ENCODE measurements around the gene ZMAT3. TPM values are rescaled to one million over a fixed set of nuclear protein-coding genes. Genes with fewer than 3 reads are reported as not detected.

Gene ZMAT3
- total RNA-seq, 1 donor from 2014 or later, result 5.2 TPM

- H3K36me3 ChIP-seq (ENCODE audit: control insufficient read depth in 3 of 3, insufficient read depth in 3 of 3, low read length in 3 of 3), result peaks cover 0 to 4% (median 0%) of the 10 kb centered on the region in 3 donors
- H3K9me3 ChIP-seq (ENCODE audit: control insufficient read depth in 3 of 3, low read length in 3 of 3), result no peaks in the 10 kb centered on the region
- H3K9ac ChIP-seq (ENCODE audit: low read depth in 1 of 3, low read length in 3 of 3), result no peak overlapping the region
- no peaks in the 10 kb centered on the region for H3K27me3 ChIP-seq (ENCODE audit: control insufficient read depth in 3 of 3, insufficient read depth in 3 of 3, low read length in 3 of 3)
- H3K27ac ChIP-seq (ENCODE audit: low read depth, low read length), result no peak overlapping the region
- H3K4me1 ChIP-seq (ENCODE audit: control insufficient read depth in 3 of 3, insufficient read depth in 3 of 3, low read length in 3 of 3), result no peaks in the 10 kb centered on the region
- no peak overlapping the region for H3K4me3 ChIP-seq (ENCODE audit: low read length in 3 of 3)
Observed at GRCh38 chr3:179029096-179029495, 42.5 kb downstream of the ZMAT3 start.

GRCh38 chr3:179028408-179028807 is 43.2 kb downstream of the ZMAT3 start:
- no peak overlapping the region for H3K4me3 ChIP-seq (ENCODE audit: low read length in 3 of 3)
- H3K4me1 ChIP-seq (ENCODE audit: control insufficient read depth in 3 of 3, insufficient read depth in 3 of 3, low read length in 3 of 3), result no peaks in the 10 kb centered on the region
- no peak overlapping the region for H3K27ac ChIP-seq (ENCODE audit: low read depth, low read length)
- H3K27me3 ChIP-seq (ENCODE audit: control insufficient read depth in 3 of 3, insufficient read depth in 3 of 3, low read length in 3 of 3), result no peaks in the 10 kb centered on the region
- peaks cover 0 to 4% (median 0%) of the 10 kb centered on the region in 3 donors for H3K36me3 ChIP-seq (ENCODE audit: control insufficient read depth in 3 of 3, insufficient read depth in 3 of 3, low read length in 3 of 3)
- no peak overlapping the region for H3K9ac ChIP-seq (ENCODE audit: low read depth in 1 of 3, low read length in 3 of 3)
- H3K9me3 ChIP-seq (ENCODE audit: control insufficient read depth in 3 of 3, low read length in 3 of 3), result no peaks in the 10 kb centered on the region

DNA sequence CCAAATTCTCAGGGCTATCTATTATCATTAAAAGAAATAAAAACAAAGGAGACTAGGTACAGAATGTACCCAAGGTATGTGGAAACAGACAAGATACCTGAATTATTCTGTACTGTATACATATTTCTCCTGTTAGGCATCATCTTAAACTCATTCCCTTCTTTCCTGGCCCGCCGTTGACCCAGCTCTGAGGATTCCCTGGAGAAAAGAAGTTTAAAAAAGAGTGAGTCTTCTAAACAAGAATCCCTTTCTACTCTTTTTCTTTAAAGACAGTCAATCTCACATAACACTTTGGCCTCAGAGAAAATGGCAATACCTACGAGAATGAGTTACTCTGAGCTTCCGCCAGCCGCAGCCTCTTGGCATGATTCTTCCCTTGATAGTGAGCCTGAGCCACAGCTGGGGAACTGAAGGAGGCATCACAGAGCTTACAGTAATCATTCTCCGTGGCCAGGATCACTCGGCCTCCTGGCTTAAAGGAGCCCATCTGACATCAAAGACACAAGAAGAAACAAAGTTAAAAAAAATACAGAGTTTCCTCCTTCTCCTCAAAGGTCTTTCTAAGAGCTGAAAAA is 44.2 kb downstream of the ZMAT3 start:
- H3K36me3 ChIP-seq (ENCODE audit: control insufficient read depth in 3 of 3, insufficient read depth in 3 of 3, low read length in 3 of 3), result peaks cover 0 to 4% (median 0%) of the 10 kb centered on the region in 3 donors
- H3K27ac ChIP-seq (ENCODE audit: low read depth, low read length), result no peak overlapping the region
- no peak overlapping the region for H3K9ac ChIP-seq (ENCODE audit: low read depth in 1 of 3, low read length in 3 of 3)
- no peaks in the 10 kb centered on the region for H3K4me1 ChIP-seq (ENCODE audit: control insufficient read depth in 3 of 3, insufficient read depth in 3 of 3, low read length in 3 of 3)
- no peak overlapping the region for H3K4me3 ChIP-seq (ENCODE audit: low read length in 3 of 3)
- no peaks in the 10 kb centered on the region for H3K27me3 ChIP-seq (ENCODE audit: control insufficient read depth in 3 of 3, insufficient read depth in 3 of 3, low read length in 3 of 3)
- H3K9me3 ChIP-seq (ENCODE audit: control insufficient read depth in 3 of 3, low read length in 3 of 3), result no peaks in the 10 kb centered on the region

- no peaks in the 10 kb centered on the region for H3K27me3 ChIP-seq (ENCODE audit: control insufficient read depth in 3 of 3, insufficient read depth in 3 of 3, low read length in 3 of 3)
- H3K4me3 ChIP-seq (ENCODE audit: low read length in 3 of 3), result no peak overlapping the region
- H3K9me3 ChIP-seq (ENCODE audit: control insufficient read depth in 3 of 3, low read length in 3 of 3), result no peaks in the 10 kb centered on the region
- H3K4me1 ChIP-seq (ENCODE audit: control insufficient read depth in 3 of 3, insufficient read depth in 3 of 3, low read length in 3 of 3), result no peaks in the 10 kb centered on the region
- H3K36me3 ChIP-seq (ENCODE audit: control insufficient read depth in 3 of 3, insufficient read depth in 3 of 3, low read length in 3 of 3), result peaks cover 0 to 4% (median 0%) of the 10 kb centered on the region in 3 donors
- H3K27ac ChIP-seq (ENCODE audit: low read depth, low read length), result no peak overlapping the region
- no peak overlapping the region for H3K9ac ChIP-seq (ENCODE audit: low read depth in 1 of 3, low read length in 3 of 3)
Observed at GRCh38 chr3:179026636-179027035, 45.0 kb downstream of the ZMAT3 start.

GRCh38 chr3:179021119-179021903 is 50.3 kb downstream of the ZMAT3 start:
- H3K27me3 ChIP-seq (ENCODE audit: control insufficient read depth in 3 of 3, insufficient read depth in 3 of 3, low read length in 3 of 3), result no peaks in the 10 kb centered on the region
- H3K9me3 ChIP-seq (ENCODE audit: control insufficient read depth in 3 of 3, low read length in 3 of 3), result no peaks in the 10 kb centered on the region
- no peak overlapping the region for H3K27ac ChIP-seq (ENCODE audit: low read depth, low read length)
- no peak overlapping the region for H3K4me3 ChIP-seq (ENCODE audit: low read length in 3 of 3)
- H3K36me3 ChIP-seq (ENCODE audit: control insufficient read depth in 3 of 3, insufficient read depth in 3 of 3, low read length in 3 of 3), result no peaks in the 10 kb centered on the region
- no peaks in the 10 kb centered on the region for H3K4me1 ChIP-seq (ENCODE audit: control insufficient read depth in 3 of 3, insufficient read depth in 3 of 3, low read length in 3 of 3)
- H3K9ac ChIP-seq (ENCODE audit: low read depth in 1 of 3, low read length in 3 of 3), result no peak overlapping the region

- no peak overlapping the region for H3K4me3 ChIP-seq (ENCODE audit: low read length in 3 of 3)
- no peak overlapping the region for H3K27ac ChIP-seq (ENCODE audit: low read depth, low read length)
- H3K9ac ChIP-seq (ENCODE audit: low read depth in 1 of 3, low read length in 3 of 3), result no peak overlapping the region
- no peaks in the 10 kb centered on the region for H3K4me1 ChIP-seq (ENCODE audit: control insufficient read depth in 3 of 3, insufficient read depth in 3 of 3, low read length in 3 of 3)
- H3K36me3 ChIP-seq (ENCODE audit: control insufficient read depth in 3 of 3, insufficient read depth in 3 of 3, low read length in 3 of 3), result no peaks in the 10 kb centered on the region
- no peaks in the 10 kb centered on the region for H3K9me3 ChIP-seq (ENCODE audit: control insufficient read depth in 3 of 3, low read length in 3 of 3)
- H3K27me3 ChIP-seq (ENCODE audit: control insufficient read depth in 3 of 3, insufficient read depth in 3 of 3, low read length in 3 of 3), result no peaks in the 10 kb centered on the region
Observed at GRCh38 chr3:179020112-179020511, 51.5 kb downstream of the ZMAT3 start.

DNA sequence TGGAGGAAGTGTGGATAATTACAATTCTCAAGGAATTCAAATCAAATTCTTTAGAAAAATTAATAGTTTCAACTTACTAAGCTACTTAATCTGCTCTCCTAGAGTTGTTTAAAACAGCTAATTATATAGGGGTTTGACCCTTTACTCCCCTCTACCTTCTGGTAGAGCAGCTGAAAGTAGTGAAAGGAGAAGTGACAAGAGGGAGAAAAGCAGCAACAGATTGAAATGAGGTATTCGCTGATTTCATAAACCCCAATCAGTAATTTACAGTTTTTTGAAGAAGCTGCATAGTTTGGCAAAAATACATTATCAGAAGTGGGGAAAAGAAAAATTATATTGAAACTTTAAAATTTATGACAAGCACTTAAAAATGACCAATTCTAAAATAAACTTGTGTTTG is 52.8 kb downstream of the ZMAT3 start:
- H3K27me3 ChIP-seq (ENCODE audit: control insufficient read depth in 3 of 3, insufficient read depth in 3 of 3, low read length in 3 of 3), result no peaks in the 10 kb centered on the region
- H3K9ac ChIP-seq (ENCODE audit: low read depth in 1 of 3, low read length in 3 of 3), result no peak overlapping the region
- H3K4me1 ChIP-seq (ENCODE audit: control insufficient read depth in 3 of 3, insufficient read depth in 3 of 3, low read length in 3 of 3), result no peaks in the 10 kb centered on the region
- no peaks in the 10 kb centered on the region for H3K9me3 ChIP-seq (ENCODE audit: control insufficient read depth in 3 of 3, low read length in 3 of 3)
- no peak overlapping the region for H3K4me3 ChIP-seq (ENCODE audit: low read length in 3 of 3)
- H3K27ac ChIP-seq (ENCODE audit: low read depth, low read length), result no peak overlapping the region
- no peaks in the 10 kb centered on the region for H3K36me3 ChIP-seq (ENCODE audit: control insufficient read depth in 3 of 3, insufficient read depth in 3 of 3, low read length in 3 of 3)

- Histone ChIP-seq H3K4me1 (ENCODE audit: control insufficient read depth in 3 of 3, insufficient read depth in 3 of 3, low read length in 3 of 3) (no peaks in the 10 kb centered on the region), H3K27me3 (ENCODE audit: control insufficient read depth in 3 of 3, insufficient read depth in 3 of 3, low read length in 3 of 3) (no peaks in the 10 kb centered on the region), H3K9ac (ENCODE audit: low read depth in 1 of 3, low read length in 3 of 3) (no peak overlapping the region), H3K4me3 (ENCODE audit: low read length in 3 of 3) (no peak overlapping the region), H3K27ac (ENCODE audit: low read depth, low read length) (no peak overlapping the region), H3K9me3 (ENCODE audit: control insufficient read depth in 3 of 3, low read length in 3 of 3) (no peaks in the 10 kb centered on the region), H3K36me3 (ENCODE audit: control insufficient read depth in 3 of 3, insufficient read depth in 3 of 3, low read length in 3 of 3) (no peaks in the 10 kb centered on the region)
Observed at GRCh38 chr3:179016979-179017670, 54.5 kb downstream of the ZMAT3 start.

GRCh38 chr3:179015551-179016020 is 56.0 kb downstream of the ZMAT3 start:
- no peaks in the 10 kb centered on the region for H3K36me3 ChIP-seq (ENCODE audit: control insufficient read depth in 3 of 3, insufficient read depth in 3 of 3, low read length in 3 of 3)
- no peak overlapping the region for H3K27ac ChIP-seq (ENCODE audit: low read depth, low read length)
- H3K4me1 ChIP-seq (ENCODE audit: control insufficient read depth in 3 of 3, insufficient read depth in 3 of 3, low read length in 3 of 3), result no peaks in the 10 kb centered on the region
- no peaks in the 10 kb centered on the region for H3K9me3 ChIP-seq (ENCODE audit: control insufficient read depth in 3 of 3, low read length in 3 of 3)
- no peak overlapping the region for H3K4me3 ChIP-seq (ENCODE audit: low read length in 3 of 3)
- no peak overlapping the region for H3K9ac ChIP-seq (ENCODE audit: low read depth in 1 of 3, low read length in 3 of 3)
- no peaks in the 10 kb centered on the region for H3K27me3 ChIP-seq (ENCODE audit: control insufficient read depth in 3 of 3, insufficient read depth in 3 of 3, low read length in 3 of 3)

DNA sequence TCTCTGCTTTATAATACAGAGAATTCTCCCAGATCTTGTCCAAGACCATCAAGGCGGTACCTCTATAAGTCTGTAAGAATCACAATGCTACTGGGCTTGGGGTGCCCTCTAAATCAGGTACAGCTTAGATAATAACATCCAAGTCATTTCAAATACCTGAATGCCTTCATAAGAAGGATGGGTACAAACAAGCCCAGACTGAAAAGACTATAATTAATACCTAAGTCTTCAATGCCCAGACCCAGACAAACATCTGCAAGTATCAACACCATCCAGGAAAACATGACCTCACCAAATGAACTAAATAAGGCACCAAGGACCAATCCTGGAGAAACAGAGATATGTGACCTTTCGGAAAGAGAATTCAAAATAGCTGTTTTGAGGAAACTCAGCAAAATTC is 65.9 kb downstream of the ZMAT3 start:
- Histone ChIP-seq H3K27ac (ENCODE audit: low read depth, low read length) (no peak overlapping the region), H3K9ac (ENCODE audit: low read depth in 1 of 3, low read length in 3 of 3) (no peak overlapping the region), H3K4me3 (ENCODE audit: low read length in 3 of 3) (no peak overlapping the region), H3K36me3 (ENCODE audit: control insufficient read depth in 3 of 3, insufficient read depth in 3 of 3, low read length in 3 of 3) (peaks cover 0 to 3% (median 2%) of the 10 kb centered on the region in 3 donors), H3K4me1 (ENCODE audit: control insufficient read depth in 3 of 3, insufficient read depth in 3 of 3, low read length in 3 of 3) (no peaks in the 10 kb centered on the region), H3K9me3 (ENCODE audit: control insufficient read depth in 3 of 3, low read length in 3 of 3) (no peaks in the 10 kb centered on the region), H3K27me3 (ENCODE audit: control insufficient read depth in 3 of 3, insufficient read depth in 3 of 3, low read length in 3 of 3) (no peaks in the 10 kb centered on the region)
